Measurements from ENCODE around the gene DCAF4. TPM values are rescaled to one million over a fixed set of nuclear protein-coding genes. Genes with fewer than 3 reads are reported as not detected.

DCAF4 gene
- total and polyA plus RNA-seq, 2 of the 4 experiments (the other 2 are of a cell fraction), result 28.8 to 29.4 TPM

DNA sequence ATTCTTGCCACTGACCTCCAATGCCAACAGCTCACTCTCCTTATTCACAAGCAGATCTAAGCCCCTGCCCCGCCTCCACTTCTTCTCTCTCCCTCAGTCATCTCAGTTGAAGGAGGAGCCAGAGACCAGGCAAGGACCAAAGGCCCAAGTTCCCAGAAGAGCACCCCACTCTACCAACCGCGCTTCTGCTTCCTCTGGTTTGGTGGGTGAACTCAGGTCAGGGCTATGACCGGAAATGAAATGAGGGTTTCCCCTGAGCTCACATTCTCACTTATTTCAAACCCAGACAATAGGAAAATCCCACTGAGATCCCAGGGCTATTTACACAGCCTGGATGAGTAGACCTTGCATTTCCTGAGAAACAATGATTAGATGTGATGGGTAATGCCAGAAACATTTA is 42.3 kb upstream of the DCAF4 start:
- peak overlapping the region; percentile 56; the same call in 1 of the 2 replicates for H3K23ac ChIP-seq (ENCODE audit: low read depth, low read length)
- H2AK5ac ChIP-seq (ENCODE audit: low read depth, low read length), result no peak overlapping the region
- intact Hi-C loops (cut with micrococcal nuclease), result no loop called here
- no peak overlapping the region for H3K4me3 ChIP-seq (ENCODE audit: insufficient read depth, low read depth, low read length)
- dilution Hi-C loops (cut with HindIII; ENCODE audit: low sequenced_read_pairs, unreplicated experiment), result no loop called here
- no peaks in the 10 kb centered on the region for H3K9me3 ChIP-seq (ENCODE audit: control insufficient read depth, insufficient read depth, low read length)
- H4K5ac ChIP-seq (ENCODE audit: low read depth, low read length), result no peak overlapping the region
- peak; percentile 37; the same call in 1 of the 2 replicates for ATAC-seq (ENCODE audit: low read depth)
- peaks cover 45 to 88% of the 10 kb centered on the region in 2 experiments for H3K79me1 ChIP-seq (ENCODE audit: low read depth in 1 of 2, low read length in 2 of 2)
- no peak overlapping the region for H4K8ac ChIP-seq (ENCODE audit: low read depth in 2 of 2, low read length in 2 of 2)
- peaks cover 8% of the 10 kb centered on the region for H3K9me1 ChIP-seq (ENCODE audit: insufficient read depth, low read length)
- no peak overlapping the region for H4K91ac ChIP-seq (ENCODE audit: insufficient read depth, low read depth, low read length)
- no peak overlapping the region for H2BK5ac ChIP-seq (ENCODE audit: low read depth, low read length, poor library complexity, severe bottlenecking)
- no CpG with 5 or more reads among the region's 4 CpGs for WGBS, 2 experiments (ENCODE audit: extremely low coverage in 2 of 2, insufficient read length in 1 of 2)
- H2BK120ac ChIP-seq (ENCODE audit: low read depth, low read length), result no peak overlapping the region
- H3K27me3 ChIP-seq (ENCODE audit: control insufficient read depth, insufficient read depth, low read length), result no peaks in the 10 kb centered on the region
- H3K27ac ChIP-seq (ENCODE audit: insufficient read depth, low read length), result no peak overlapping the region
- no TSS peak for BruUV-seq (replicated peaks)
- peak; percentile 55 for DNase-seq
- H3K4ac ChIP-seq (ENCODE audit: low read depth, low read length), result no peak overlapping the region
- no peak overlapping the region for H2BK15ac ChIP-seq (ENCODE audit: low read depth, low read length)
- H3K56ac ChIP-seq (ENCODE audit: extremely low read depth, insufficient read depth, low read length), result no peak overlapping the region
- TF ChIP-seq RAD21 (IDR thresholded peaks at IDR 0.05; ENCODE audit: low read length) (no peak), BHLHE40 (IDR thresholded peaks at IDR 0.05; ENCODE audit: low read depth, low read length) (no peak), NFE2L2 (IDR thresholded peaks at IDR 0.05; ENCODE audit: low read depth, low read length) (no peak), POLR2A (IDR thresholded peaks at IDR 0.05; ENCODE audit: low read depth, low read length) (no peak), RCOR1 (IDR thresholded peaks at IDR 0.05; ENCODE audit: insufficient replicate concordance, low read length) (no peak), FOS (IDR thresholded peaks at IDR 0.05; ENCODE audit: low read depth, low read length) (no peak), MXI1 (IDR thresholded peaks at IDR 0.05; ENCODE audit: borderline replicate concordance, low read depth, low read length) (no peak), CEBPB (IDR thresholded peaks at IDR 0.05; ENCODE audit: low read depth, low read length) (no peak), SMC3 (IDR thresholded peaks at IDR 0.05; ENCODE audit: low read depth, low read length) (no peak), MAZ (IDR thresholded peaks at IDR 0.05; ENCODE audit: borderline replicate concordance, low read depth, low read length) (no peak), RFX5 (IDR thresholded peaks at IDR 0.05; ENCODE audit: low read depth, low read length) (no peak), MAFK (IDR thresholded peaks at IDR 0.05; ENCODE audit: low read depth, low read length) (no peak), CHD1 (IDR thresholded peaks at IDR 0.05; ENCODE audit: low read depth, low read length) (no peak)
- TF ChIP-seq, protein P1, sequence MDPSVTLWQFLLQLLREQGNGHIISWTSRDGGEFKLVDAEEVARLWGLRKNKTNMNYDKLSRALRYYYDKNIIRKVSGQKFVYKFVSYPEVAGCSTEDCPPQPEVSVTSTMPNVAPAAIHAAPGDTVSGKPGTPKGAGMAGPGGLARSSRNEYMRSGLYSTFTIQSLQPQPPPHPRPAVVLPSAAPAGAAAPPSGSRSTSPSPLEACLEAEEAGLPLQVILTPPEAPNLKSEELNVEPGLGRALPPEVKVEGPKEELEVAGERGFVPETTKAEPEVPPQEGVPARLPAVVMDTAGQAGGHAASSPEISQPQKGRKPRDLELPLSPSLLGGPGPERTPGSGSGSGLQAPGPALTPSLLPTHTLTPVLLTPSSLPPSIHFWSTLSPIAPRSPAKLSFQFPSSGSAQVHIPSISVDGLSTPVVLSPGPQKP (IDR thresholded peaks at IDR 0.05; ENCODE audit: borderline replicate concordance, low read depth, low read length), result no peak
- TF ChIP-seq, protein P2, sequence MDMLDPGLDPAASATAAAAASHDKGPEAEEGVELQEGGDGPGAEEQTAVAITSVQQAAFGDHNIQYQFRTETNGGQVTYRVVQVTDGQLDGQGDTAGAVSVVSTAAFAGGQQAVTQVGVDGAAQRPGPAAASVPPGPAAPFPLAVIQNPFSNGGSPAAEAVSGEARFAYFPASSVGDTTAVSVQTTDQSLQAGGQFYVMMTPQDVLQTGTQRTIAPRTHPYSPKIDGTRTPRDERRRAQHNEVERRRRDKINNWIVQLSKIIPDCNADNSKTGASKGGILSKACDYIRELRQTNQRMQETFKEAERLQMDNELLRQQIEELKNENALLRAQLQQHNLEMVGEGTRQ (IDR thresholded peaks at IDR 0.05; ENCODE audit: low read depth, low read length), result no peak
- TF ChIP-seq, protein P3, sequence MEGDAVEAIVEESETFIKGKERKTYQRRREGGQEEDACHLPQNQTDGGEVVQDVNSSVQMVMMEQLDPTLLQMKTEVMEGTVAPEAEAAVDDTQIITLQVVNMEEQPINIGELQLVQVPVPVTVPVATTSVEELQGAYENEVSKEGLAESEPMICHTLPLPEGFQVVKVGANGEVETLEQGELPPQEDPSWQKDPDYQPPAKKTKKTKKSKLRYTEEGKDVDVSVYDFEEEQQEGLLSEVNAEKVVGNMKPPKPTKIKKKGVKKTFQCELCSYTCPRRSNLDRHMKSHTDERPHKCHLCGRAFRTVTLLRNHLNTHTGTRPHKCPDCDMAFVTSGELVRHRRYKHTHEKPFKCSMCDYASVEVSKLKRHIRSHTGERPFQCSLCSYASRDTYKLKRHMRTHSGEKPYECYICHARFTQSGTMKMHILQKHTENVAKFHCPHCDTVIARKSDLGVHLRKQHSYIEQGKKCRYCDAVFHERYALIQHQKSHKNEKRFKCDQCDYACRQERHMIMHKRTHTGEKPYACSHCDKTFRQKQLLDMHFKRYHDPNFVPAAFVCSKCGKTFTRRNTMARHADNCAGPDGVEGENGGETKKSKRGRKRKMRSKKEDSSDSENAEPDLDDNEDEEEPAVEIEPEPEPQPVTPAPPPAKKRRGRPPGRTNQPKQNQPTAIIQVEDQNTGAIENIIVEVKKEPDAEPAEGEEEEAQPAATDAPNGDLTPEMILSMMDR (conservative IDR thresholded peaks at IDR 0.05; ENCODE audit: low read depth, low read length), result no peak
- peaks cover 14% of the 10 kb centered on the region for H3K4me1 ChIP-seq (ENCODE audit: control insufficient read depth, insufficient read depth, low read length)
- no peak overlapping the region for H2BK20ac ChIP-seq (ENCODE audit: low read depth, low read length)
- no peak overlapping the region for H2AK9ac ChIP-seq (replicated peaks; ENCODE audit: low read depth, low read length, poor library complexity)
- H2AFZ ChIP-seq (replicated peaks; ENCODE audit: low read length, poor library complexity), result no peak overlapping the region
- no peak overlapping the region for H3K18ac ChIP-seq (ENCODE audit: low read depth, low read length)
- in situ Hi-C loops (cut with MboI; ENCODE audit: low sequenced_read_pairs), result no loop called here
- H3K36me3 ChIP-seq (ENCODE audit: control insufficient read depth, insufficient read depth, low read length), result peaks cover 3% of the 10 kb centered on the region; the same call in 1 of the 2 replicates
- H3K9ac ChIP-seq (ENCODE audit: low read depth, low read length), result no peak overlapping the region
- H3K4me2 ChIP-seq (ENCODE audit: low read depth, low read length), result no peak overlapping the region
- CTCF ChIA-PET, result interaction anchor here (1.3 kb wide), 1 partner anchor 21 kb away, joined by 4 read pairs; no protein-coding TSS in a partner anchor
- H3K14ac ChIP-seq (replicated peaks; ENCODE audit: low read depth, low read length), result no peak overlapping the region
- H4K20me1 ChIP-seq (ENCODE audit: insufficient read depth, low read length), result peaks cover 62% of the 10 kb centered on the region
- POLR2A ChIA-PET (ENCODE audit: unreplicated experiment), result no interaction called here

Data from IMR-90 (cell line).